ENCODE results near the gene VSTM2L. TPM values are rescaled to one million over a fixed set of nuclear protein-coding genes. Genes with fewer than 3 reads are reported as not detected.

Gene VSTM2L
- total and polyA plus RNA-seq, 2 donors (not counting 3 experiments of a cell fraction or from before 2014, with no cell fraction given) = 0.18 TPM; not detected in 1

DNA sequence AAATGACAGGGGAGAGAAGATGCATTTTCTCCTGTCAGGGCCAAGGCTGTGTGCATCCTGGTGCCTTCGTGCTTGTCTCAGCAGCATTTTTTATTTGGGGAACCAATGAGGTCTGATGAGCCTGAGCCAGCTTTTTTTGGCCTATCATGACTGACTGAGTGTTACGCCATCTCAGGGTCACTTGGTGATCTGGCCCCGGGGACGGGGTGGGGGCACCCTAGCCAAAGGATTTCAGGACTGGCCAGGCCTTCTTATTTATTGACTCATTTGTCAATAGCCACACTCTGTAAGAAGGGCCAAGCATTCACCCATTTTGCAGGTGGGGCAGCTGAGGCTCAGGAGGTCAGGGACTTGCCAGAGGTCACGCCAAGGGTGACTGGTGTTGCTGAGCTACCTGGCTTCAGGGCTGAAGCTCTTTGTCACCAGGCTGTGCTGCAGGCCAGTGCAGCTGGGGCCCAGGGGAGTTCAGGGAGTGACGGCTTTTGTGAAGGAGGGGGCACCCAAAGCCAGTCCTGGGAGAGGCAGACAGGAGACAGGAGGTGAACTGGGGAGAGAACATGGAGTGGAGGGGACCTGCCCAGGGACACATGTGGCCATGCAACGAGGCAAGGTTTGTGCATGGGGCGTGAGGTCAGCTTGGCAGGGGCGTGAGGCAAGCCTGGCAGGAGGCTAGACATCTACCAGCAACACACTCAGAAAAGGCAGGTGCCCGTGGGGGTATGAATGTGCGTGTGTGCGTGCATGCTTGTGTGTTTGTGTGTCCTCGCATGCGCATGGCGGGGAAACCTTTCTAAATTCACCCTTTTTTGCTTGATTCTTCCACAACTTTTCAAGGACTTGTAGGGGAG lies 31.1 kb downstream of the VSTM2L start:
- Histone ChIP-seq H3K27ac (ENCODE audit: insufficient read depth, low read depth, low read length) (no peak overlapping the region), H3K4me3 (replicated peaks in 1 of 3; ENCODE audit: insufficient read depth in 1 of 3, low read depth in 1 of 3, low read length in 3 of 3) (no peak overlapping the region), H3K79me2 (ENCODE audit: control insufficient read depth, insufficient read depth, low read length) (no peaks in the 10 kb centered on the region), H2AFZ (ENCODE audit: low read depth, low read length) (no peak overlapping the region), H4K20me1 (replicated peaks; ENCODE audit: control insufficient read depth, extremely low read depth, insufficient read depth, low read length) (no peaks in the 10 kb centered on the region), H3K27me3 (ENCODE audit: control insufficient read depth in 2 of 2, insufficient read depth in 2 of 2, low read length in 2 of 2) (peaks cover 0 to 10% of the 10 kb centered on the region in 2 experiments), H3K9ac (replicated peaks; ENCODE audit: extremely low read depth, insufficient read depth, low read length) (no peak overlapping the region), H3K9me1 (replicated peaks; ENCODE audit: control insufficient read depth, extremely low read depth, insufficient read depth, low read length) (no peaks in the 10 kb centered on the region), H3K4me1 (ENCODE audit: control insufficient read depth, extremely low read depth, insufficient read depth, low read length) (no peaks in the 10 kb centered on the region), H3K36me3 (ENCODE audit: control insufficient read depth in 2 of 2, extremely low read depth in 1 of 2, insufficient read depth in 2 of 2, low read length in 2 of 2) (no peaks in the 10 kb centered on the region), H3K4me2 (ENCODE audit: insufficient read depth, low read length) (no peak overlapping the region), H3K9me3 (replicated peaks; ENCODE audit: control insufficient read depth, insufficient read depth, low read length) (no peaks in the 10 kb centered on the region)
- intact Hi-C loops (cut with micrococcal nuclease) (no loop called here), dilution Hi-C loops (cut with MboI; ENCODE audit: extremely low pct_ligation_motif_present, low sequenced_read_pairs) (no loop called here)
- BruUV-seq (replicated peaks) = no TSS peak
- DNase-seq (ENCODE audit: low read depth, low spot score) (no peak), FAIRE-seq (no peak)
- TF ChIP-seq GATA2 (IDR thresholded peaks at IDR 0.05; ENCODE audit: insufficient read depth, insufficient read length, low read depth, low read length) (no peak), EZH2 (IDR thresholded peaks at IDR 0.05; ENCODE audit: borderline replicate concordance, low read depth, low read length, severe bottlenecking) (no peak), JUN (IDR thresholded peaks at IDR 0.05; ENCODE audit: borderline replicate concordance, insufficient read depth, insufficient read length, low read depth) (no peak), POLR2A (IDR thresholded peaks at IDR 0.05; ENCODE audit: low read depth, low read length) (no peak), POLR2AphosphoS5 (IDR thresholded peaks at IDR 0.05; ENCODE audit: insufficient read depth, low read depth, low read length) (no peak), MYC (IDR thresholded peaks at IDR 0.05; ENCODE audit: low read depth, low read length) (no peak), FOS (IDR thresholded peaks at IDR 0.05; ENCODE audit: borderline replicate concordance, insufficient read depth, low read length) (no peak)
- TF ChIP-seq, protein P1, sequence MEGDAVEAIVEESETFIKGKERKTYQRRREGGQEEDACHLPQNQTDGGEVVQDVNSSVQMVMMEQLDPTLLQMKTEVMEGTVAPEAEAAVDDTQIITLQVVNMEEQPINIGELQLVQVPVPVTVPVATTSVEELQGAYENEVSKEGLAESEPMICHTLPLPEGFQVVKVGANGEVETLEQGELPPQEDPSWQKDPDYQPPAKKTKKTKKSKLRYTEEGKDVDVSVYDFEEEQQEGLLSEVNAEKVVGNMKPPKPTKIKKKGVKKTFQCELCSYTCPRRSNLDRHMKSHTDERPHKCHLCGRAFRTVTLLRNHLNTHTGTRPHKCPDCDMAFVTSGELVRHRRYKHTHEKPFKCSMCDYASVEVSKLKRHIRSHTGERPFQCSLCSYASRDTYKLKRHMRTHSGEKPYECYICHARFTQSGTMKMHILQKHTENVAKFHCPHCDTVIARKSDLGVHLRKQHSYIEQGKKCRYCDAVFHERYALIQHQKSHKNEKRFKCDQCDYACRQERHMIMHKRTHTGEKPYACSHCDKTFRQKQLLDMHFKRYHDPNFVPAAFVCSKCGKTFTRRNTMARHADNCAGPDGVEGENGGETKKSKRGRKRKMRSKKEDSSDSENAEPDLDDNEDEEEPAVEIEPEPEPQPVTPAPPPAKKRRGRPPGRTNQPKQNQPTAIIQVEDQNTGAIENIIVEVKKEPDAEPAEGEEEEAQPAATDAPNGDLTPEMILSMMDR (IDR thresholded peaks at IDR 0.05; ENCODE audit: extremely low read depth in 1 of 2, insufficient read depth in 1 of 2, low read depth in 1 of 2, low read length in 2 of 2) = no peak
- TF ChIP-seq, protein P2, sequence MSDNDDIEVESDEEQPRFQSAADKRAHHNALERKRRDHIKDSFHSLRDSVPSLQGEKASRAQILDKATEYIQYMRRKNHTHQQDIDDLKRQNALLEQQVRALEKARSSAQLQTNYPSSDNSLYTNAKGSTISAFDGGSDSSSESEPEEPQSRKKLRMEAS (IDR thresholded peaks at IDR 0.05; ENCODE audit: insufficient read depth, insufficient read length) = no peak
- CTCF ChIA-PET = no interaction called here
- POLR2A ChIA-PET = no interaction called here
